ENCODE data around the gene DIAPH2.

Gene DIAPH2

GRCh38 chrX:97065973-97066372 lies 381.3 kb downstream of the DIAPH2 start:
- no peak for DNase-seq

DNA sequence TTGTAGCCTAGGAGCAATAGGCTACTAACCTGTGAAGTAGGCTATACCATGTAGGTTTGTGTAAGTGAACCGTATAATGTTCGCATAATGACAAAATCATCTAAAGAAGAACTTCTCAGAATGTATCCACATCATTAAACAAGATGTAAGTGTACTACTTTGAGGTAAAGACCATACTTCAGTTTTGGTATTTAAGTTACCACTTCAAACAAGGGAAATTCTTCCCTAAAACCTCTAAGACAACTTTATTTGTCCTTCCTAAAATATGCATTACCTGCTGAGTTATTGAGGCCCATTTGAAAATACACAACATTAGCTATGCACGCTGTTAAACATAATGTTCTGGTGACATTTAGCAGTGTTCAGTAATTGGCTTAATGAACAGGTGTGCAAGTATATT lies 381.7 kb downstream of the DIAPH2 start:
- DNase-seq, result no peak

GRCh38 chrX:97070346-97070745 lies 385.7 kb downstream of the DIAPH2 start:
- DNase-seq, result no peak

- no peak for DNase-seq
These were observed 389.8 kb downstream of the DIAPH2 start for GRCh38 chrX:97074400-97074799.

GRCh38 chrX:97089116-97089515 lies 404.5 kb downstream of the DIAPH2 start:
- DNase-seq, result no peak

DNA sequence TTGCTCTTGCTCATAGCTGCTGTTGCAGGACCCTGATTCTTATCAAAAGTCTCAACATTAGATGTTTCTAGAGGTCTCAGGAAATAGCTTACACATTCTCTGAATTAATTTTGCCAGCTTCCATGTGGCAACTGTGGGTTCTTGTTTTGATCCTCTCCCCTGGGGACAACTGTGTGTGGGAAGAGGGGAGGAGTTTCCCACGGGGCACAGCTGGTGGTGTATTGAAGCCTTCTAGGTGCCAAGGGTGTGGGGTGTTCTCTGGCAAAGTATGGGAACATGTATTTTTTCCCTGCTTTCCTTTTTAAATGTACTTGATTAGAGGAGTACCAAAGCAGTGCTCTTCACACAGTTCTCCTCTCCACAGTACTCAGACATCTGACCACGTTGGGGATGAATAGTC lies 411.7 kb downstream of the DIAPH2 start:
- DNase-seq, result no peak

DNA sequence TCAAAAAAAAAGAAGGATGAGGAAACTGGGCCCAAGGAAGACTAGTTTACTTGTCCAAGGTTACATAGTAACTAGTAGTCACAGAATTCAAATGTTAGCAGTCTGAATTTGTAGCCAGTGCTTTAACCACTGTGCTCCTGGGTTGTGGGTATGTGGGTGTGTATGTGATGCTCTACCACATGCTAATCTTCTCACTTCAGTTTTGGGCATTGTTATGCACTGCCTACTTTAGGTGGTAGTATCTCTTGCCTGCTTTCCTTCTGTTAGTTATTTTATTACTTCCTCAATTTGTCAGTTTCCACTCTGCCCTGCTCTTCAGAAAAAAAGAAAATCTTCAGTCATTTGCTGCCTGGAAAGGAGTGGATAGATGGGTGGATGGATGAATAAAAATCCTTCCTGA lies 418.3 kb downstream of the DIAPH2 start:
- no peak for DNase-seq

DNA sequence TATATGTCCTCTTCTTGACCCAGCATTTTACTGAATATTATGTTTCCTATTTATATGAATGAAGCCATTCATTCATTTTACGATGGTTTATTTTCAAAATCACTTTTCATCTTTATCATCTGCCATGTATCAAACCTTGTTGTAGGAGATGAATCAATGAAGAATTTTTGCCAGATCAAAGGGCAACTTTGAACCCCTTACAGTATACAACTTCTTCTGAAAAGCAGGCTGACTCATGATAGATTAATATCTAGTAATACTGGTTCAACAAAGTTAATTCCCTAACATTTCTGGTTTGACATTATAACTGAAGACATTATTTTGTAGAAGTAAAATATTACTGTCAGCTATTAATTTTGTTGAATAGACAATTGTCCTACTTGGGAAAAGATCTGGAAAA lies 425.1 kb downstream of the DIAPH2 start:
- DNase-seq, result no peak

- no peak for DNase-seq
These were observed 432.9 kb downstream of the DIAPH2 start for GRCh38 chrX:97117572-97117971.

GRCh38 chrX:97119474-97120109 lies 434.9 kb downstream of the DIAPH2 start:
- no peak for DNase-seq

GRCh38 chrX:97123001-97123400 lies 438.4 kb downstream of the DIAPH2 start:
- DNase-seq, result no peak

DNA sequence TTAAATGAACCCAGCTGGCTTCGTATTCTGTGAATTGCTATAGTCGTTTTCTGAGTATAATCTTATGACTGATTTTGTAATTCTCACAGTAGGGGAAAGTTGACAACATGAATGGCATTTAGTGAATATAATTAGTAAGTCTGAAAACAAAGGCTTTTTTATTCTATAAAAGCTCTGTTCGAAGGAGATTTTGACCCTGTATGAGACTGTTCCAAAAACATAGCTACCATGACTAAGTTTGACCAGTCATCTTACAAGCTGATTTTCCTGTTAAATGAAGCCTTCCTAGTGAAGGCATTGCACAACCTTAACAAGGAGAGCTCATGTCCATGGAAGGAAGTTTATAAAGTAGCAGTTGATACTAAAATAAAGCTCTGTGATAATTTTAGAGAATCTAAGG lies 441.4 kb downstream of the DIAPH2 start:
- DNase-seq, result no peak

DNA sequence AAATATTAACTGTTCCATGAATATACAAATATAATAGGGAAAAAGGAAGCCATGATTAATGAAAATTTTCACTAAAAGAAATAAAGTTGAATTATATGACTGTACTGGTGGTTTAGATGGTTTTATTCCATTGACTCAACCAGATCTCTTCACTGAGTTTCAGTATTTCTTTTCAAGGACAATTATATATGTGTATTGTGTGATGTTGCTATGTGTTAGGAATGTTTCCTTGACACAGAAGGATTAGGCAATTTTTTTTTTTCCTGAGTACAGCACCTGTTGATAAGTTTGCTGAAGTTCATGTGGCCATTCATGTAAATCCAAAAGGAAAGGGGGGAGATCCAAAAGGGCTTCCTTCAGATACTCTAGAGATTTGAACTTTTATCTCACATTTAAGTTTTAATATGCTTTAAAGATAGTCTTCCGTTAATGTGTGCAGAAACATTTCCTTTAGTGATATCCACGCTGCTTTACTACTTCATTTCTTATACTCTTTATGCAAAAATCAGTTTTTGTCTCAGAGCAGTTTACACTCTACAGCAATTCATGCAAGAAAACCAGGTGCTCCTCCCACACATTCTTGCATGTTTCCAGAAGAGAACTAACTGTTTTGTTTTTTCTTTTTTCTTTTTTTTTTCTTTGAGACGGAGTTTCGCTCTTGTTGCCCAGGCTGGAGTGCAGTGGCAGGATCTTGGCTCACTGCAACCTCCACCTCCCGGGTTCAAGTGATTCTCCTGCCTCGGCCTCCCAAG lies 448.2 kb downstream of the DIAPH2 start:
- no peak for DNase-seq

DNA sequence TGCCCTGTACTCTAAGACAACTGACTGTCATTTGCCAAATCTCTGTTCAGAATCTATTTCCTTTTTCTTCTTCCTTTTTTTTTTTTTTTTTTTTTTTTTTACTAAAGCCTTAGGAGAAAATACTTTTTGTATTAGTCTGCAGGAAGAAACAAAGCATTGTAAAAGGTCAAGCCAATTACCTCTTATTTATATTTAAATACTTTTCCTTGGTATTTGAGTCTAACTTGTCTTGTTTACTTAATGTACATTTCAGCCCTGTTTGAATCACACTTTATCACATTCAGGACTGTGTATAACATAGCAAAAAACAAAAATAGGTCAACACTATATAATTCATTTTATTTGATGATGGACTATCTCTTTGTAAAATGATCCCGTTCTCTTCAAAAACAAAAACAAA lies 461.3 kb downstream of the DIAPH2 start:
- DNase-seq, result no peak

DNA sequence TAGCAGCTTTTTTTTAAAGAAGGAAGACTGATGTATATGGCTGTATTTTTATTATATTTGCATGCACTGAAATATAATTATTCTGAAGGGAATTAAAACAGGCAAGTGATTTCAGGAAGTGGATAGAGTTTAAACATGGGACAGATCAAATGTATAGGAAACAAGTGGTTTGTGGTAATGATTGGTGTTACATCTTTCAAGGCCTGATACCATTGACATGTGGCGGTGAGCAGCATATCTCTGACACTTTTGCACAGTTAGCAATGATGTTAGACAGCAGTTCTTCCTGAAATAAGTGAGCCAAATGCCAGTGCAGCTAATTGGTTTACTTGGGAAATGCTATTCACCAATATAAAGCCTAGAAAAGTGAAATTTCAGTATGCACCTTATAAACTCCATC lies 471.2 kb downstream of the DIAPH2 start:
- no peak for DNase-seq

- DNase-seq, result no peak
These were observed 473.6 kb downstream of the DIAPH2 start for GRCh38 chrX:97158269-97158668.

- DNase-seq, result no peak
These were observed 475.5 kb downstream of the DIAPH2 start for GRCh38 chrX:97159916-97160800.

- DNase-seq, result no peak
These were observed 482.7 kb downstream of the DIAPH2 start for GRCh38 chrX:97167333-97167732.

DNA sequence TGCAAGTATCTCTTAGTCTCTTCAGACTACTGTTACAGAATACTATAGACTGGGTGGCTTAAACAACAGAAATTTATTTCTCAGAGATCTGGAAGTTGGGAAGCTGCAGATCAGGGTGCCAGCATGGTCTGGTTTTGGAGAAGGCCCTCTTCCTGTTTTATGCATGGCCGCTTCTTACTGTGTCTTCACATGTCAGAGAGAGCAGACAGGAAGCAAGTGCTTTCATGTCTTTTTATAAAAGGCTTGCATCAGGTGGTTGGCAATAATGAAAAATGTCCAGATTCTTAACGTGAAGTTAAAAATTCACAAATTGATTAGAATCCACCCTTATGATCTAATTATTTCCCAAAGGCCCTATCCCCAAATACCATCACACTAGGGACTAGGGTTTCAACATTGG lies 484.0 kb downstream of the DIAPH2 start:
- DNase-seq, result no peak

GRCh38 chrX:97175147-97175546 lies 490.5 kb downstream of the DIAPH2 start:
- no peak for DNase-seq

- no peak for DNase-seq
These were observed 505.0 kb downstream of the DIAPH2 start for GRCh38 chrX:97189668-97190067.

GRCh38 chrX:97199501-97199900 lies 514.9 kb downstream of the DIAPH2 start:
- DNase-seq, result no peak

- DNase-seq, result no peak
These were observed 515.8 kb downstream of the DIAPH2 start for GRCh38 chrX:97200454-97200853.

DNA sequence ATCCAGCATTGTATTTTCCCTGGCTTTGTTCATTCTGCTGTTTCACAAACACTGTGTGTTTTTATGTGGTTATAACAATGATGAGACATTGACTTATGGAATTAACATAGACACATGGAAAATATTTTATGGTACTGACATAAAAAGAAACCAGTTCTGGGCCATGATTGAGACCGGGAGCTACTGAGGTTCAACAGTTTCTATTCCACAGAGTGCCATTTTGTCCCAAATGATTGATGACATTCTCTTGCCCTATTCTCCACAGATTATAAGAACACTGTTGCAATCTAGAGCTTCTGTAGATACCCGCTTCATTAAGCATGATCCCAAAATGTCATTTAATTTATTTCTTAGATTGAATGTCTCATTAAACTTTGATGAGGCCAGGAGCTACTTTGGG lies 525.9 kb downstream of the DIAPH2 start:
- no peak for DNase-seq
